Measurements from ENCODE around the gene FBXW5. TPM values are rescaled to one million over a fixed set of nuclear protein-coding genes. Genes with fewer than 3 reads are reported as not detected.

Gene FBXW5
- total and polyA plus RNA-seq, 8 donors = 47.7 to 435 (median 120) TPM

- 91 to 95% (median 93%) methylated on average over 7 to 9 of the region's 9 CpGs for WGBS, 5 donors
- TF ChIP-seq, protein P1, sequence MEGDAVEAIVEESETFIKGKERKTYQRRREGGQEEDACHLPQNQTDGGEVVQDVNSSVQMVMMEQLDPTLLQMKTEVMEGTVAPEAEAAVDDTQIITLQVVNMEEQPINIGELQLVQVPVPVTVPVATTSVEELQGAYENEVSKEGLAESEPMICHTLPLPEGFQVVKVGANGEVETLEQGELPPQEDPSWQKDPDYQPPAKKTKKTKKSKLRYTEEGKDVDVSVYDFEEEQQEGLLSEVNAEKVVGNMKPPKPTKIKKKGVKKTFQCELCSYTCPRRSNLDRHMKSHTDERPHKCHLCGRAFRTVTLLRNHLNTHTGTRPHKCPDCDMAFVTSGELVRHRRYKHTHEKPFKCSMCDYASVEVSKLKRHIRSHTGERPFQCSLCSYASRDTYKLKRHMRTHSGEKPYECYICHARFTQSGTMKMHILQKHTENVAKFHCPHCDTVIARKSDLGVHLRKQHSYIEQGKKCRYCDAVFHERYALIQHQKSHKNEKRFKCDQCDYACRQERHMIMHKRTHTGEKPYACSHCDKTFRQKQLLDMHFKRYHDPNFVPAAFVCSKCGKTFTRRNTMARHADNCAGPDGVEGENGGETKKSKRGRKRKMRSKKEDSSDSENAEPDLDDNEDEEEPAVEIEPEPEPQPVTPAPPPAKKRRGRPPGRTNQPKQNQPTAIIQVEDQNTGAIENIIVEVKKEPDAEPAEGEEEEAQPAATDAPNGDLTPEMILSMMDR (IDR thresholded peaks at IDR 0.05) = no peak
- no peak for TF ChIP-seq POLR2AphosphoS5 (IDR thresholded peaks at IDR 0.05)
- no peak for TF ChIP-seq EP300 (IDR thresholded peaks at IDR 0.05)
- TF ChIP-seq POLR2A (IDR thresholded peaks at IDR 0.05) = no peak
- Histone ChIP-seq H3K36me3 (no peaks in the 10 kb centered on the region), H3K4me1 (peaks cover 1 to 20% (median 16%) of the 10 kb centered on the region in 4 donors), H3K4me3 (no peak overlapping the region), H3K9me3 (no peaks in the 10 kb centered on the region), H3K27ac (no peak overlapping the region), H3K27me3 (no peaks in the 10 kb centered on the region)
- intact Hi-C loops (cut with DNase I; ENCODE audit: low total_unique reads) = loop anchor here (10.0 kb wide), 1 partner anchor 69 kb away; the partner anchor contains the start of gene ABCA2
- DNase-seq = no peak
These were observed 11.4 kb upstream of the FBXW5 start for GRCh38 chr9:136955943-136956335.

- no peaks in the 10 kb centered on the region for H3K9me3 ChIP-seq
- TF ChIP-seq POLR2A (IDR thresholded peaks at IDR 0.05) (no peak), POLR2AphosphoS5 (IDR thresholded peaks at IDR 0.05) (no peak), EP300 (IDR thresholded peaks at IDR 0.05) (no peak)
- TF ChIP-seq, protein P1 (IDR thresholded peaks at IDR 0.05) = no peak
- no peak overlapping the region for H3K27ac ChIP-seq
- intact Hi-C loops (cut with DNase I; ENCODE audit: low total_unique reads) = loop anchor here (10.0 kb wide), 1 partner anchor 69 kb away; the partner anchor contains the start of gene ABCA2
- no peak overlapping the region for H3K4me3 ChIP-seq
- no peaks in the 10 kb centered on the region for H3K36me3 ChIP-seq
- peaks cover 7 to 23% (median 17%) of the 10 kb centered on the region in 4 donors for H3K4me1 ChIP-seq
- DNase-seq = no peak
- H3K27me3 ChIP-seq = no peaks in the 10 kb centered on the region
- 83 to 88% (median 87%) methylated on average over 4 to 14 of the region's 14 CpGs for WGBS, 5 donors
These were observed 10.8 kb upstream of the FBXW5 start for GRCh38 chr9:136955202-136955942.

- intact Hi-C loops (cut with DNase I; ENCODE audit: low total_unique reads) = loop anchor here (10.0 kb wide), 1 partner anchor 70 kb away; the partner anchor contains the start of gene ABCA2
- H3K27ac ChIP-seq = no peak overlapping the region
- TF ChIP-seq, protein P1 (IDR thresholded peaks at IDR 0.05) = no peak
- no peak for TF ChIP-seq EP300 (IDR thresholded peaks at IDR 0.05)
- TF ChIP-seq POLR2A (IDR thresholded peaks at IDR 0.05) = no peak
- TF ChIP-seq POLR2AphosphoS5 (IDR thresholded peaks at IDR 0.05) = no peak
- no peaks in the 10 kb centered on the region for H3K9me3 ChIP-seq
- H3K4me3 ChIP-seq = no peak overlapping the region
- H3K27me3 ChIP-seq = no peaks in the 10 kb centered on the region
- WGBS, 5 donors = 87 to 90% (median 89%) methylated on average over 25 of the region's 25 CpGs
- peaks cover 9 to 29% (median 26%) of the 10 kb centered on the region in 4 donors for H3K4me1 ChIP-seq
- no peak for DNase-seq
- H3K36me3 ChIP-seq = no peaks in the 10 kb centered on the region
These were observed 9.9 kb upstream of the FBXW5 start for GRCh38 chr9:136954270-136955083.

DNA sequence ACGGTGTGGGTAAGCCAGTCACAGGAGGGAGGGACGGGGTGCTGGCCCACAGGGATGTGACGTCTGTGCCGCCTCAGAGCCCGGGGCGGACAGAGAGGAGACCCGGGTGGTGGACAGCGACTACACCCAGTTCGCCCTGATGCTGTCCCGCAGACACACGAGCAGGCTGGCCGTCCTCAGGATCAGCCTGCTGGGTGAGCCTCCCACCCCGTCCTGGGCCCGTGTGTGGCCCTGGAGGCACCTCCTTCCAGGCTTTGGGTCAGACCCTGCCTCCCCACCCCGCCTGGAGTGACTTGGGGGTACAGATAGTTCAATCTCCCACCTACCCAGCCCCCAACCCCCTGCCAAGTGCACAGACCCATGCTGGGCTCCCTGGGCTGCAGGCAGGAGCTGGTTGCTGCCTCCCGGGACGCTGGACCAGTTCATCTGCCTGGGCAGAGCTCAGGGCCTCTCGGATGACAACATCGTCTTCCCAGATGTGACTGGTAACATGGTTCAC lies 9.3 kb upstream of the FBXW5 start:
- WGBS, 5 donors = 81 to 90% (median 85%) methylated on average over 12 to 19 of the region's 19 CpGs

More for the DNA sequence above, 9.3 kb upstream of the FBXW5 start:
- Histone ChIP-seq H3K27me3 (no peaks in the 10 kb centered on the region), H3K36me3 (no peaks in the 10 kb centered on the region), H3K4me1 (peaks cover 15 to 36% (median 32%) of the 10 kb centered on the region in 4 donors), H3K4me3 (no peak overlapping the region), H3K27ac (no peak overlapping the region), H3K9me3 (no peaks in the 10 kb centered on the region)
- intact Hi-C loops (cut with DNase I; ENCODE audit: low total_unique reads) = loop anchor here (10.0 kb wide), 1 partner anchor 71 kb away; the partner anchor contains the start of gene ABCA2
- TF ChIP-seq EP300 (IDR thresholded peaks at IDR 0.05) (no peak), POLR2AphosphoS5 (IDR thresholded peaks at IDR 0.05) (no peak), POLR2A (IDR thresholded peaks at IDR 0.05) (no peak)
- TF ChIP-seq, protein P1 (IDR thresholded peaks at IDR 0.05) = no peak
- DNase-seq = no peak

All from stomach (tissue), 9 donors.